K562 (cell line): ENCODE results near the gene TAS2R40. TPM values are rescaled to one million over a fixed set of nuclear protein-coding genes. Genes with fewer than 3 reads are reported as not detected.
A peak's percentile ranks its signal among the peaks of the same experiment; 100 is the strongest.

Experiments
- ARID2 ChIP-seq: fragments of 450-650 bp; IDR thresholded peaks from 2 replicates; pipeline ENCODE4 v1.6.1; 2017; ENCODE audit warnings: antibody characterized with exemption, mild to moderate bottlenecking
- ATF7 ChIP-seq: fragments of 450-650 bp; IDR thresholded peaks from 2 replicates; pipeline ENCODE4 v1.7.1; 2014; ENCODE audit warnings: mild to moderate bottlenecking, moderate library complexity
- CBX2 ChIP-seq: fragments of 200-600 bp; sonication (generic); IDR thresholded peaks from one replicate; pipeline ENCODE4 v1.6.1; 2012; ENCODE audit warnings: mild to moderate bottlenecking, low read length, inconsistent platforms; ENCODE audit not compliant: insufficient read depth, poor library complexity, severe bottlenecking
- MEIS2 ChIP-seq: fragments of 450-650 bp; IDR thresholded peaks from 2 replicates; pipeline ENCODE4 v1.6.1; 2014; ENCODE audit warnings: mild to moderate bottlenecking; ENCODE audit not compliant: partially characterized antibody
- POLR3A ChIP-seq: IDR thresholded peaks from 2 replicates; pipeline ENCODE4 v1.6.1; 2011; ENCODE audit warnings: borderline replicate concordance, mild to moderate bottlenecking, moderate library complexity; ENCODE audit not compliant: insufficient read length, insufficient read depth; ENCODE audit errors: extremely low read depth
- PYGO2 ChIP-seq: fragments of 450-650 bp; IDR thresholded peaks from 2 replicates; pipeline ENCODE4 v1.6.1; 2016; ENCODE audit warnings: mild to moderate bottlenecking, missing genetic modification characterization, moderate library complexity, missing compliant biosample characterization
- RAD21 ChIP-seq, 2 experiments: fragments of 250-450 bp in 1 of 2; fragments of 450-650 bp in 1 of 2; sonication (Bioruptor Pico) in 1 of 2; formaldehyde crosslinking in 1 of 2; IDR thresholded peaks in 1 of 2; conservative IDR thresholded peaks in 1 of 2; 2 replicates each; pipeline versions ENCODE4 v1.4.0 to v1.8.0; 2020 to 2022; ENCODE audit warnings: mild to moderate bottlenecking in 2 of 2, moderate library complexity in 1 of 2
- SMC3 ChIP-seq: conservative IDR thresholded peaks from 2 replicates; pipeline ENCODE4 v1.6.1; 2011; ENCODE audit warnings: low read depth, low read length, improper control_type of control experiment; ENCODE audit not compliant: insufficient read depth
- TEAD4 ChIP-seq, 2 experiments: sonication (generic) in 1 of 2; formaldehyde crosslinking in 1 of 2; IDR thresholded peaks; 2 replicates each; pipeline versions ENCODE4 v1.6.1 to v1.8.0; 2012 to 2022; ENCODE audit warnings: borderline replicate concordance in 1 of 2, inconsistent platforms in 1 of 2, low read length in 1 of 2, mild to moderate bottlenecking in 1 of 2, missing genetic modification reagents in 1 of 2
- THAP12 ChIP-seq: fragments of 250-450 bp; sonication (Bioruptor Pico); IDR thresholded peaks from 2 replicates; pipeline ENCODE4 v1.9.0; 2021; ENCODE audit warnings: mild to moderate bottlenecking, inconsistent platforms
- ZNF274 ChIP-seq: IDR thresholded peaks from 2 replicates; pipeline ENCODE4 v1.6.1; 2011; ENCODE audit warnings: low read depth, mild to moderate bottlenecking, low read length, moderate library complexity, borderline replicate concordance
- ZNF592 ChIP-seq: fragments of 450-650 bp; IDR thresholded peaks from 2 replicates; pipeline ENCODE4 v1.6.1; 2017; ENCODE audit warnings: antibody characterized with exemption, mild to moderate bottlenecking
- polyA plus RNA-seq, 8 experiments: library from polyadenylated mRNA; depleted of rRNA in 4 of 8; stranded (reverse) in 5 of 8; unstranded in 3 of 8; fragments of >200 nt; fragmentation: Nextera tagmentation in 2 of 8; fragmentation: Illumina TruSeq in 1 of 8; extraction: Ambion mirVana in 2 of 8; extraction: Trizol in 1 of 8; gene quantifications; 2 replicates each; pipeline versions ENCODE4 v1.2.1 to v1.2.3, GENCODE V29; 2011 to 2014; ENCODE audit warnings: inconsistent platforms in 1 of 8, missing spikeins in 1 of 8
- total RNA-seq, 7 experiments: library from RNA; depleted of rRNA in 6 of 7; stranded (reverse); fragments of >200 nt in 6 of 7; fragmentation: Illumina TruSeq in 2 of 7; extraction: Trizol in 2 of 7; gene quantifications; 2 replicates each; pipeline versions ENCODE4 v1.2.1 to v1.2.3, GENCODE V29; 2011 to 2021; ENCODE audit warnings: low replicate concordance in 1 of 7

The TAS2R40 gene
- total and polyA plus RNA-seq, 9 of the 15 experiments (the other 6 are each of a cell fraction or from before 2014, with no cell fraction given): not detected

GRCh38 chr7:143240291-143241168 lies 18.7 kb downstream of the TAS2R40 start (continued):
- TF ChIP-seq SMC3 (peak; percentile 93), ATF7 (peak; percentile 44; the same call in 1 of the 2 replicates), PYGO2 (no peak), ARID2 (peak; percentile 39; the same call in 1 of the 2 replicates), CBX2 (no peak), POLR3A (no peak), MEIS2 (no peak), TEAD4 (IDR thresholded peaks at IDR 0.05; ENCODE audit: low read length) (peak; percentile 57; the same call in 1 of the 2 replicates), TEAD4 (CRISPR knock-in tag; IDR thresholded peaks at IDR 0.05; ENCODE audit: borderline replicate concordance) (no peak), RAD21 (CRISPR knock-in tag; conservative IDR thresholded peaks at IDR 0.05 in 1 of 2, IDR thresholded peaks at IDR 0.05 in 1 of 2) (peak; percentile 98 to 99), ZNF592 (peak; percentile 18; the same call in 1 of the 2 replicates), ZNF274 (no peak), THAP12 (CRISPR knock-in tag) (no peak)
